Measurements from ENCODE around the gene IQGAP1.

Gene IQGAP1

GRCh38 chr15:90495067-90495466, 107.0 kb downstream of the IQGAP1 start:
- Histone ChIP-seq H3K27ac (ENCODE audit: extremely low read depth, low read depth, low read length) (no peak overlapping the region), H3K36me3 (ENCODE audit: control insufficient read depth in 2 of 2, insufficient read depth in 1 of 2, low read length in 2 of 2) (peaks cover 52 to 75% of the 10 kb centered on the region in 2 experiments), H3K4me1 (ENCODE audit: control insufficient read depth, insufficient read depth, low read length) (no peaks in the 10 kb centered on the region), H3K9me3 (ENCODE audit: control insufficient read depth, insufficient read depth, low read depth, low read length) (no peaks in the 10 kb centered on the region), H3K4me3 (ENCODE audit: low read depth, low read length) (no peak overlapping the region)
- TF ChIP-seq EGR2 (tag by site-specific recombination; IDR thresholded peaks at IDR 0.05; ENCODE audit: low read depth) (peak; percentile 23; the same call in 1 of the 2 replicates), GFI1B (tag by site-specific recombination; IDR thresholded peaks at IDR 0.05) (no peak)
- POLR2A ChIA-PET = no interaction called here
- CTCF ChIA-PET = no interaction called here

- no peak overlapping the region for H3K4me3 ChIP-seq (ENCODE audit: low read depth, low read length)
- no peaks in the 10 kb centered on the region for H3K4me1 ChIP-seq (ENCODE audit: control insufficient read depth, insufficient read depth, low read length)
- POLR2A ChIA-PET = interaction anchor here (0.7 kb wide), 1 partner anchor 241 kb away, joined by 6 read pairs; no protein-coding TSS in a partner anchor
- H3K9me3 ChIP-seq (ENCODE audit: control insufficient read depth, insufficient read depth, low read depth, low read length) = no peaks in the 10 kb centered on the region
- no peak for TF ChIP-seq ZNF132 (tag by site-specific recombination; IDR thresholded peaks at IDR 0.05; ENCODE audit: borderline replicate concordance)
- no peak for TF ChIP-seq ZNF785 (tag by site-specific recombination; IDR thresholded peaks at IDR 0.05)
- TF ChIP-seq SCRT2 (tag by site-specific recombination; IDR thresholded peaks at IDR 0.05) = peak; percentile 87
- peak; percentile 76; the same call in 1 of the 2 replicates for TF ChIP-seq SCRT1 (tag by site-specific recombination; IDR thresholded peaks at IDR 0.05; ENCODE audit: borderline replicate concordance)
- TF ChIP-seq ATF2 (tag by site-specific recombination; IDR thresholded peaks at IDR 0.05; ENCODE audit: low read depth) = peak; percentile 85
- TF ChIP-seq ZSCAN23 (tag by site-specific recombination; IDR thresholded peaks at IDR 0.05) = no peak
- no peak for TF ChIP-seq ZNF121 (tag by site-specific recombination; IDR thresholded peaks at IDR 0.05)
- CTCF ChIA-PET = interaction anchor here (2.2 kb wide), 1 partner anchor 177 kb away, joined by 15 read pairs; no protein-coding TSS in a partner anchor
- H3K36me3 ChIP-seq (ENCODE audit: control insufficient read depth in 2 of 2, insufficient read depth in 1 of 2, low read length in 2 of 2) = peaks cover 55 to 69% of the 10 kb centered on the region in 2 experiments
- H3K27ac ChIP-seq (ENCODE audit: extremely low read depth, low read depth, low read length) = no peak overlapping the region
Measured at GRCh38 chr15:90496791-90497190, 108.7 kb downstream of the IQGAP1 start.

- Histone ChIP-seq H3K27ac (ENCODE audit: extremely low read depth, low read depth, low read length) (no peak overlapping the region), H3K4me3 (ENCODE audit: low read depth, low read length) (no peak overlapping the region), H3K4me1 (ENCODE audit: control insufficient read depth, insufficient read depth, low read length) (no peaks in the 10 kb centered on the region), H3K9me3 (ENCODE audit: control insufficient read depth, insufficient read depth, low read depth, low read length) (no peaks in the 10 kb centered on the region; the same call in 1 of the 2 replicates), H3K36me3 (ENCODE audit: control insufficient read depth in 2 of 2, insufficient read depth in 1 of 2, low read length in 2 of 2) (peaks cover 55 to 69% of the 10 kb centered on the region in 2 experiments)
- POLR2A ChIA-PET = no interaction called here
- TF ChIP-seq ZNF654 (tag by site-specific recombination; IDR thresholded peaks at IDR 0.05; ENCODE audit: low read depth) = no peak
- TF ChIP-seq ZNF175 (tag by site-specific recombination; IDR thresholded peaks at IDR 0.05) = no peak
- CTCF ChIA-PET = interaction anchor here (2.2 to 2.6 kb wide), 2 partner anchors 177 to 388 kb away, joined by 9 to 15 read pairs; no protein-coding TSS in a partner anchor
Measured at GRCh38 chr15:90497376-90497775, 109.3 kb downstream of the IQGAP1 start.

GRCh38 chr15:90497912-90498311, 109.9 kb downstream of the IQGAP1 start:
- H3K4me1 ChIP-seq (ENCODE audit: control insufficient read depth, insufficient read depth, low read length) = no peaks in the 10 kb centered on the region
- CTCF ChIA-PET = interaction anchor here (2.2 to 2.6 kb wide), 2 partner anchors 178 to 388 kb away, joined by 9 to 15 read pairs; no protein-coding TSS in a partner anchor
- no peak overlapping the region for H3K27ac ChIP-seq (ENCODE audit: extremely low read depth, low read depth, low read length)
- peaks cover 49 to 64% of the 10 kb centered on the region in 2 experiments for H3K36me3 ChIP-seq (ENCODE audit: control insufficient read depth in 2 of 2, insufficient read depth in 1 of 2, low read length in 2 of 2)
- no peak overlapping the region for H3K4me3 ChIP-seq (ENCODE audit: low read depth, low read length)
- POLR2A ChIA-PET = no interaction called here
- TF ChIP-seq ZBTB7A (tag by site-specific recombination; IDR thresholded peaks at IDR 0.05; ENCODE audit: low read depth) (no peak), OSR2 (tag by site-specific recombination; IDR thresholded peaks at IDR 0.05) (peak; percentile 58)
- no peaks in the 10 kb centered on the region; the same call in 1 of the 2 replicates for H3K9me3 ChIP-seq (ENCODE audit: control insufficient read depth, insufficient read depth, low read depth, low read length)

- Histone ChIP-seq H3K4me3 (ENCODE audit: low read depth, low read length) (no peak overlapping the region), H3K27ac (ENCODE audit: extremely low read depth, low read depth, low read length) (no peak overlapping the region), H3K36me3 (ENCODE audit: control insufficient read depth in 2 of 2, insufficient read depth in 1 of 2, low read length in 2 of 2) (peaks cover 38 to 43% of the 10 kb centered on the region in 2 experiments), H3K4me1 (ENCODE audit: control insufficient read depth, insufficient read depth, low read length) (no peaks in the 10 kb centered on the region), H3K9me3 (ENCODE audit: control insufficient read depth, insufficient read depth, low read depth, low read length) (no peaks in the 10 kb centered on the region; the same call in 1 of the 2 replicates)
- ChIA-PET CTCF (interaction anchor here (0.7 to 2.0 kb wide), 5 partner anchors 17 to 199 kb away, joined by 3 to 9 read pairs (median 6); no protein-coding TSS in a partner anchor), POLR2A (no interaction called here)
- no peak for TF ChIP-seq ZNF133 (tag by site-specific recombination; IDR thresholded peaks at IDR 0.05)
- TF ChIP-seq ZNF174 (tag by site-specific recombination; IDR thresholded peaks at IDR 0.05) = no peak
- TF ChIP-seq SP7 (tag by site-specific recombination; IDR thresholded peaks at IDR 0.05) = no peak
Measured at GRCh38 chr15:90500171-90500570, 112.1 kb downstream of the IQGAP1 start.

Data from HEK293 (cell line).